Measurements from ENCODE around the gene CALHM6.
A peak's percentile ranks its signal among the peaks of the same experiment; 100 is the strongest.

The CALHM6 gene

DNA sequence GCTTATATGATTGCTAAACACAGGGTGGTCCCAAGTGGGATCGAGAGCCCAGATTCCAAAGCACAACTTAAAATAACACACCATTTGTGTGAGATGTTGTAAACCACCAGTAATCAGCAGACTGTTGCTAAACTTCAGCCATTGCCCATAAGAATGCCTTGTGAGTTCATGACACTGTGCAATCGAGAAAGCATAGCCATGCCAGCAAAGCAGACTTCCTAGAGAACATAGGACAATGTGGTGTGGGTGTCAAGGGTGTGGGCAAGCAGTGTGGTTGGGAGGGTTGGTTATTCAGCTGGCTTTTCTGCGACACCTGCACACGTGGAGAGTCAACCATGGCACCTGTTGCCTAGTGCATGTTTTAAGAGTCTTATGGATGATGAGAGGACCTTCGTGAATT lies 16.1 kb upstream of the CALHM6 start:
- no peak for DNase-seq (ENCODE audit: low read depth in 3 of 3)

DNA sequence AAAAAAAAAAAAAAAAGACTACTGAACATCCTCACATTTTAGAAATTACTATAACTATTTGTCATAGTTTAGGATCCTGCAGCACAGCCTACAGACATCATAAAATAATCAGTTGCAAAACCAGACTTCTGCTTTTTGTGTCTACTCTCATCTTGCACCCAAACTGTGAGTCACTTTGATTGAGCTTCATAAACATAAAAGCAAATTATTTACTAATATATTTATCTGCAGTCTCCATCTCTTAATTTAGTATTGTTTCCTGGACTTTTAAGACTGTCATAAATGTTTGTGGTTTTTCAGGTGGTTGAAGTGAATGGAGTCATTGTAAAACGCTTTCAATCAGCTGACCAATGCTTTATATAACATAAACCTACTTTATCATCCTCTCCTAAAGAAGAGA lies 14.8 kb upstream of the CALHM6 start:
- no peak for DNase-seq (ENCODE audit: low read depth in 3 of 3)

DNA sequence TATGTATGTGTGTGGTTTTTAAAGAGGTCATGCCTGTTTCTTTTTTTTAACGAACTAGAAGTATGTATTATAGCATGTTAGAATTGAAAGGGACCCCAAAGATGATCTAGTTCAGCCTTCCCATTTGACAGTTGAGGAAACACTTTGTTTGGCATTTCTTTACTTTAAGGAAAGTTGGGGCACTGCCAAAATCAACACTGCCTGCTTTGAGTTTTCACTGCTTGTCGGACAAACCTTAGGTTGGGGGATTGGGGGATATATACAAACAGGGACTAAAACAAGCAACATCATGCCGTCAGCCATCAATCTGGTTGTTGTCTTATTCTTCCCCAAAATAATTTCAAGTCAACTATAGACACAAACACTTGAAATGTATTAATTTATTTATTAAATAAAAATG lies 14.1 kb upstream of the CALHM6 start:
- DNase-seq (ENCODE audit: low read depth in 3 of 3), result no peak

DNA sequence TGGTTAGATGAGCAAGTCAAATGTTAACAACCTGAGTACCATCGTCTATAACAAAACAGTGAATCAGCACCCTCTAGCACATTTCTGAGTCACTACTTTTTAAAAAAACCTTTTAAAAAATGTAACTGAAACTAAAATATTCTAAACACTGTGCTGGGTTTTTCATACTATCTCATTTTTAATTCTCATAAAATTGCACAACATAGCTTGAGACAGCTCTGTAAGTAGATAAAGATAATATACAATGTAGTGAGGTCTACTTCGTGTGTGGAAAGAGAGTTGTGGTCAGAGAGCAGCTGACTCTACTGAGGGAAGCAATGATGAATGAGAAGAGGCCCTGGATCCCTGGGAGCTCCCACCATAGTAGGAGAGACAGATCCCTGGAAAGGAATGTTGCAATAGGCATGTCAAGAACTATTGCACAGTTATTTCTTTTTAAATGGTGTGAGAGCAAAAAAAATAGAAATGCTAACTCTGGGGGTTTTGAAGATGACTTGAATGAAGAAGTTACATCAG lies 13.6 kb upstream of the CALHM6 start:
- no peak for DNase-seq (ENCODE audit: low read depth in 3 of 3)

DNA sequence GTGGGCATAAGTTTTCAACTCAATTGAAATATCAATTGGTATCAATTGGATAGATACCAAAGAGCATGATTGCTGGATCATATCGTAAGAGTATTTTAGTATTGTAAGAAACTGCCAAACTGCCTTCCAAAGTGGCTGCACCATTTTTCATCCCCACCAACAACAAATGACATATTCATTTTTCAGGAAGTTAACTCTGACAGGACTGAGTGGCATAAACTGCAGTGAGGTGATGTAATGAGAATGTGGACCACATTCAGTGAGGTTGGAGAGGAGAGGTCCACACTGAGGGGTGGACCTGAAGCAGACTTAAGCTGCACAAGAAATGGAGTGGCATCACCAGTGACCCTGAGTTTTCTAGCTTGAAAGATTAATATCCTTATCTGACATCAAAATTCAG lies 11.6 kb upstream of the CALHM6 start:
- no peak for DNase-seq (ENCODE audit: low read depth in 3 of 3)

DNA sequence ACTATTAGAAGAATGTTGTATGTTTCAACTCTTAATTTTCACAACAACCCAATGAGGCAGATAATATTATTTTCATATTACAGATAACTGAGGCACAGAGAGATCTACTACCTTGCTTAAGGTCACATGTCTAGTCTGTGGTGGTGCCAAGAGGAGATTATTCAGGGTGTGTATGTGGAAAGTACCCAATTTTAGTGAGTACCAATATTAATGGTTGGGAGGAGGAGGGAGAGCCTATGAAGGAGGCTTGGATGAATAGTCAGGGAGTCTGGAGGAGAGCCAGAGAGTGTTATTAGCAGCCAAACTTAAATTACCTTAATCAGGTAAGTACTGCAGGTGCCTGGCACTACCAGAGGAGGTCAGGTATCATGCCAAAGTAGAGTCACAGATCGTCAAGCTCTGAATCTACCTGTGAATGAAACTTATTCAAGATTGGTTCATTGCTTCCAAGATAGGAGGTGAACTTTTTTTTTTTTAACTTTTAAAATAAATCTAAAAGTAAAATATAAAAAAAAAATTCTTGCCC lies 10.9 kb upstream of the CALHM6 start:
- DNase-seq (ENCODE audit: low read depth in 3 of 3), result no peak

DNA sequence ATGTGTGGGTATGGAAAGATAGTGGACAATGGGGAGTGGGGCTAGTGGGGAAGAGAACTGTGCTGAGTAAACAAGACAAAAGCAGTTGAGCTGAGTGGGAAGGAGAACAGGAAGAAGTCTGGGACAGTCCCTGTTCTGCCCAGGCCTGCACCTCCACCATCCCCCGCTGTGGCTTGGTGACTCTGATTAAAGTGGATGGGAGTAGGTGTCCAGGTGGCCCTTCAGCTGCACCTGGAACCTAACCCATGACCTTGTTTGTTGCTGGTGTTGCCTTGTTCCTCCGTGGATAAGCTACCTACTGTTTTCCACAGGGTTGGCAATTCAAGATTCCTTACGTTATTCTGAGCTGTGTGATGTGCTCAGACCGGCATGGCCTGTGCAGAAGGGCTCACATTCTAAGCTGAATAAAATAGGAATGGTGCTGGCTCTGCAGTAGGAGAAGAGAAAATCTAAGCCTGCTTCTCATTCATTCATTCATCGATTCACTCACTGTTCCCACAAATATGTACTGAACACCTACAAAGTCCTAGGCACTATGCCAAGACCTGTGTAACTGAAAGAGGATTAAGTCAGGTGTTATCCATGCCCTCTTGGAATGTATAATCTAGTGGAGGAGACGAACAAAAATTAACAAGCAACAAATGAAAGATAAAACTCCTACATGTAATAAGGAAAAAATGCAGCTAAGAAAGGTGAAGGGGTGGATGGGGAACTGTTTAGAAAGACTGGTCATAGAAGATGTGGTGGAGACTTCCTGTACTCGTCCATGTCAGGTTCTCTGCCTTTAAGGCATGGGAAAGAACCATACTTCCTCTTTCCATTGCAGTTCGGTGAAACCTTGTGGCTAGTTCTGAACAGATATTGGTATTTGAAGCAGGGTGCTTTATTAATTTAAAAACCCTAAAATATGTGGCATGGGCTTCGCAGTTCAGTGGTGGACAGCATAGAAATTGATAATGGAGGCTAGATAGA lies 10.1 kb upstream of the CALHM6 start:
- DNase-seq (ENCODE audit: low read depth in 3 of 3), result no peak

DNA sequence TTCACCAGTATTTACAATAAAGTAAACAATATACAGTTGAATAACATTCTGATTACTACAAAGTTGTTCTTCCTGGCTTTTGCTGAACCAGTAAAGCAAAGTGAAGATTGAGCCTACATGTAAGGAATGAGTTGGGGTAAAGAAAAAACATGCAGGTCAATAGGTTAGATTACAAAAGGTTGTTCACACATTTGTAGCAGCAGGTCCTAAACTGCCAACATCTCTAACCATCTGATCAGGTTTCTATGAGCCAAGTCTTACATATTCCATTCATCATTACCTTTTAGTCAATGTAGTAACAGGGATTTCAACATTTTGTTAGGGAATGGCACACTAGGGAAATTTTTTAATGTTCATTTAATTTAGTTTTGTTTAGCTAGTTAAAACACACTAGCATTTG lies 9.3 kb upstream of the CALHM6 start:
- DNase-seq (ENCODE audit: low read depth in 3 of 3), result no peak

DNA sequence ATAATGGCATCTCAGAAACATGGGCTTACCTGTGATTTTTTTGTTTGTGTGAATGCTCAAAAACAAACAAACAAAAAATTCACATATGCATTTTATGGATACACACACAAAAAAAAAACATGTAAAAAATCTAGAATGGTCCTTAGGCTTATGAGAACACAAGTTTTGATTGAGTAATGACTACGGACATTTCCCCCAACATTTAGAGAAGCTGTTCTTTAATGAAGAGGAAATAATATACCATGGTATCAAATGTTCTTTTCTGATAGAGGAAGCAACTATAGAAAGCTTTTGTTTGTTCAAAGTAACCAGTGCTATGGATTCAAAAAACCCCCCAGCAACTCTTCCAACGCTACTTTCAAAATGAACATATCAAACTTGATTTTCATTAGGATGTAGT lies 8.6 kb upstream of the CALHM6 start:
- DNase-seq (ENCODE audit: low read depth in 3 of 3), result no peak

DNA sequence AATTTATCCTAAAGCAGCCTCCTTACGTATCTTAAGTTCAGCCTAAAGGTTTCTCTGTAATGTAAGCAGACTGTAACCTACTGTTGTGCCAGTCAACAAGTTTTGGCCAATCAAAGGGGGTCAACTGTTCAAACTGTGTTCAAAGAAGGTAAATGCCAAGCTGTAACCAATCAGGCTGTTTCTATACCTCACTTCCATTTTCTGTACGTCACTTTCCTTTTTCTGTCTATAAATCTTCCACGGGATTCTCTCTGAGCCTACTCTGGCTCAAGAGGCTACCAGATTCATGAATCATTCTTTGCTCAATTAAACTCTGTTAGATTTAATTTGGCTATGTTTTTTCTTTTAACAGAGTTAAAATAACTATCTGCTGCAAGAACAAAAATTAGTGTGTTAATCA lies 5.1 kb upstream of the CALHM6 start:
- DNase-seq (ENCODE audit: low read depth in 3 of 3), result no peak

DNA sequence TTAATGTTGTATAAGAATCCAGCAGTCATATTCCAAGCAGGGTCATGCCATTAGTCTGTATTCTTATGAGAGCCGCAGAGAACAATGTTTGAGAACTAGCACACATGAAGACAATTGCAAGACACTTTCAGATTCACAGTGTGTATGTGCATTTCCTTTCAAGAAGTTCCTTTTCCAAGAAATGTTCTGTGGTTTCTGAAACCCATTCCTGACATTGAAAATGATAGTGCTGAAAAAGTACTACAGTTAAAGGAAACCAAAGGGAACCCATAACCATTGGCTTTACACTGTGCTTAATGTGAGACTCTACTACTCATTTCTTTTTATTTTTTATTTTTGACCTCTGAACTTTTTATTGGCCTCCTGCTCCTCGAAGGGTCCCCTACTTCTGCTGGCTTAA lies 4.2 kb upstream of the CALHM6 start:
- DNase-seq (ENCODE audit: low read depth in 3 of 3), result no peak

DNA sequence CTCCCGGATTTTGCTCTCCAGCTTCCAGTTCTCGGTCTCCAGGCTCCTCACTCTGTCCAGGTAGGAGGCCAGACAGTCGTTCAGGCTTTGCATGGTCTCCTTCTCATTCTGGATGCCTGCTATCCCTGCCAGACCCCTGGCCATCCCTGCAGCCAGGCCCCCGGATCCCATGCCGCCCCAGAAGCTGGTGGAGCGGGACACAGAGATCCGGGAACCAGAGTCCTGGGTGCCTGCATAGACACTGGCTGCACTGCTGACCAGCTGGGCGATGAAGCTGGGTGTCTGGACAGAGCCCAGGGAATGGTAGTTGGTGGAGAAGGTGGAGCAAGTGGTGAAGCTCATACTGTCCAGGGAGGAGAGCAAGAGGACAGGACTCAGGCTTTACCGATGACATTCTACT lies 2.9 kb upstream of the CALHM6 start:
- DNase-seq (ENCODE audit: low read depth in 3 of 3), result no peak

DNA sequence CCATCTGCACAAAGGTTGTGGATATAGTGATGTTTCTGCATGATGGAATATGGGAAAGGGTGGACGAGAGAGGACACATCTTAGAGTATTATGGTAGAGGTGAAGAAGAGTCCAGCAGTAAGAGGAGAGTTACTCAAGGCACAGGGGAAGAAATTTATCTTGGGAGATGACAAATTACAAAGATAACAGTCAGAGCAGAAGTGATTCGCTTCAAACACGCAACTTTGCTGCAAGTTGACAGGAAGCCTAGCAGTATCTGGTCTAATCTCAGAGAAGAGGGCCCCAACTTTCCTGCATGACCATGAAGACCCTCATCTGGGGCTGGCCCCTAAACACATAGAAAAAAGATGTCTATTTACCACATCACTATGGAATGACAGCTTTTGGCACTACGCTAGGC lies 1.2 kb upstream of the CALHM6 start:
- DNase-seq (ENCODE audit: low read depth in 3 of 3), result no peak

DNA sequence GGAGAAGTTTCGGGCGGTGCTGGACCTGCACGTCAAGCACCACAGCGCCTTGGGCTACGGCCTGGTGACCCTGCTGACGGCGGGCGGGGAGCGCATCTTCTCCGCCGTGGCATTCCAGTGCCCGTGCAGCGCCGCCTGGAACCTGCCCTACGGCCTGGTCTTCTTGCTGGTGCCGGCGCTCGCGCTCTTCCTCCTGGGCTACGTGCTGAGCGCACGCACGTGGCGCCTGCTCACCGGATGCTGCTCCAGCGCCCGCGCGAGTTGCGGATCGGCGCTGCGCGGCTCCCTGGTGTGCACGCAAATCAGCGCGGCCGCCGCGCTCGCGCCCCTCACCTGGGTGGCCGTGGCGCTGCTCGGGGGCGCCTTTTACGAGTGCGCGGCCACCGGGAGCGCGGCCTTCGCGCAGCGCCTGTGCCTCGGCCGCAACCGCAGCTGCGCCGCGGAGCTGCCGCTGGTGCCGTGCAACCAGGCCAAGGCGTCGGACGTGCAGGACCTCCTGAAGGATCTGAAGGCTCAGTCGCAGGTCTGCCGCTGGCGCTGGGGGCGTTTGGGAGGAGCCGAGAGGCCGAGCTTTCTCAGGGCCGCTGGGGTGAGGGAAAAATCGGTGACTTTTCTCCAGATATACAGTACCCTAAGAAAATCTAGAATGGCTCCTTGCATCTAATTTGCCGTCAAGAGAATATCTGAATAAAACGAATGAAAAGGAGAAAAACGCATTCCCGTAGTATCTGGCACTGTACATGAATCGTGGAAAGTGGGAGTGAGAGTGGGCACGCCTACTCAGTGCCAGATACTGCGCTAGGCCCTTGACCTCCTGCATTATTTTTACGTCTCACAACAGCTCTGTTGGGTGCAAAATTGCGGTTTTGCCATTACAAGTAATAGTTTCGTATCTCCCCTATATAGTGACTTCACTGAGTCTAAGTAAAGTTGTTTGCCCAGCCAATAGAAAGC lies 1.0 kb downstream of the CALHM6 start:
- peak in 2 of 3 experiments; percentile 16 to 21 for DNase-seq (ENCODE audit: low read depth in 3 of 3)

DNA sequence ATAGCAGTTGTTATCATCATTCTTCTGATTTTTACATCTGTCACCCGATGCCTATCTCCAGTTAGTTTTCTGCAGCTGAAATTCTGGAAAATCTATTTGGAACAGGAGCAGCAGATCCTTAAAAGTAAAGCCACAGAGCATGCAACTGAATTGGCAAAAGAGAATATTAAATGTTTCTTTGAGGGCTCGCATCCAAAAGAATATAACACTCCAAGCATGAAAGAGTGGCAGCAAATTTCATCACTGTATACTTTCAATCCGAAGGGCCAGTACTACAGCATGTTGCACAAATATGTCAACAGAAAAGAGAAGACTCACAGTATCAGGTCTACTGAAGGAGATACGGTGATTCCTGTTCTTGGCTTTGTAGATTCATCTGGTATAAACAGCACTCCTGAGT lies 2.1 kb downstream of the CALHM6 start:
- no peak for DNase-seq (ENCODE audit: low read depth in 3 of 3)

DNA sequence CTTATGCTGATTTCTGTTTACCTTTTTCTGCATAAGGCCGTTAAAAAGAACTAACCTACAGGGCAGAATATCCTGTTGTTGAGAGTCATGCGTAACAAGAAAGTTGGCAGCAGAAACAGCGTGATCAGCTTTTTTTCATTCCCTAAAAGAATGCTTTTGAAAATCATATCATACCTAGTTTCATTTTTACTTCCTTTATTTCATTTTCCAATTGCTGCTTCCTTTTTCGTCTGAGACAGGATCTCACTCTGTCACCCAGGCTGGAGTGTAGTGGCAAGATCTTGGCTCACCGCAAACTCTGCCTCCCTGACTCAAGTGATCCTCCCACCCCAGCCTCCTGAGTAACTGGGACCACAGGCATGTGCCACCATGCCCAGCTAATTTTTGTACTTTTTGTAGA lies 4.1 kb downstream of the CALHM6 start:
- DNase-seq (ENCODE audit: low read depth in 3 of 3), result no peak

DNA sequence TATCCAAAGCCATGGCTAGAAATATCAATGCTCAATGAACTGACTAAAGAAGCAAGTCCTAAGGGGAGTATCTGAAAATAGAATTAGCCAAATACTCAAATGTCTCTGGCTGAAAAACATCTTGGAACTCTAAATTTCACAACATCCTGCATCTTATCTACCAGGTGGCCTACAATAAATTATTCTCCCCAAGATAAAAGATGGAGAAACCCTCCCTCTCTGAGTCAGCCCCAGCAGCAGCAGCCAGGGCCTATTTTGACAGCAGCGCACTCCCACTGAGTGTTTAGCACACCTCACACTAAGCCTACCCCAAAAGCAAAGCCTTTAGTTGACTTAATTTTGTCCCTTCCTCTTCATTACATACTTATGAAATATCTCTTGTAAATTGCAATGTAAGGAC lies 5.9 kb downstream of the CALHM6 start:
- no peak for DNase-seq (ENCODE audit: low read depth in 3 of 3)

DNA sequence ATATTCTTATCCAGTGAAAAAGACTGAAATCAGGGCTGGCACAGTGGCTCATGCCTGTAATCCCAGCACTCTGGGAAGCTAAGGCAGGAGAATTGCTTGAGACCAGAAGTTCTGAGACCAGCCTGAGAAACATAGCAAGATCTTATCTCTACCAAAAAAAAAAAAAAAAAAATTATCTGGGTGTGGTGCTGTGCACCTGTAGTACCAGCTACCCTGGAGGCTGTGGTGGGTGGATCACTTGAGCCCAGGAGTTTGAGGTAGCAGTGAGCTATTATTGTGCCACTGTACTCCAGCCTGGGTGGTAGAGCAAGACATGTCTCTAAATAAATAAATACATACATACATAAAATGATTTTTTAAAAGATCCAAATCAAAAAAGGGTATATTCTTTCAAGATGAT lies 6.3 kb downstream of the CALHM6 start:
- DNase-seq (ENCODE audit: low read depth in 3 of 3), result no peak

DNA sequence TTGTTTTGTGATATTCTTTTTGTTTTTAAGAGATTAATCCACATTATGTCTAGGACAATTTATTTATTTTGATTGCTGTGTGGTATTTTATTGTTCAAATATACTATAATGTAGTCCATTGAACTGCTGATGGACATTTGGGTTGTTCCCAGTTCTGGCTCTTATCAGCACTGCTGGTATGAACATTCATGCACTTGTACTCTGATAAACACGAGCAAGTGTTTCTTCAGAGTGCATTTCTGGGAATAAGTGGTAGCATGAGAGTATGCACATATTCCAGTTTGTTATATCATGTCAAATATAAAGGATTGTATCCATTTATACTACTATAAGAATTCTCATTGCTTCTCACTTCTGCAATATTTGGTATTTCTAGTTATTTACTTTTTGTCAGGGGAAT lies 7.1 kb downstream of the CALHM6 start:
- no peak for DNase-seq (ENCODE audit: low read depth in 3 of 3)

DNA sequence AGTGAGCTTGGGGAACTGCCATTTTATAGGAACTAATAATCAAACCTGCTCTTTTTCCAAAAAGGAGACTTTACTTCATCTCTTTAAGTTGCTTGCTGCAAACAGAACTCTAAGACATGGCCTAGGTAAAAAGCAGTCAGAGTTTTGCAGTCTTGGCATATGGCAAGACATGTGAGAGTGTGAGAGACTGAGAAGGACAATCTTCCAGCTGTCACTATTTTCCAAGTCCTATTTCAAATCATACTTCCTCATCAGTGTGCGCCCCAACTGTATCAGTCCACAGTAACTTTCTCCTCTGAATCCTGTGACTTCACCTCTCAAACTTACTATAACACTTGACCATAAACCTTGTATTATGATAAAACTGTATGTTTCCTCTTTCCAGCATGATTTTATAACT lies 10.4 kb downstream of the CALHM6 start:
- no peak for DNase-seq (ENCODE audit: low read depth in 3 of 3)

DNA sequence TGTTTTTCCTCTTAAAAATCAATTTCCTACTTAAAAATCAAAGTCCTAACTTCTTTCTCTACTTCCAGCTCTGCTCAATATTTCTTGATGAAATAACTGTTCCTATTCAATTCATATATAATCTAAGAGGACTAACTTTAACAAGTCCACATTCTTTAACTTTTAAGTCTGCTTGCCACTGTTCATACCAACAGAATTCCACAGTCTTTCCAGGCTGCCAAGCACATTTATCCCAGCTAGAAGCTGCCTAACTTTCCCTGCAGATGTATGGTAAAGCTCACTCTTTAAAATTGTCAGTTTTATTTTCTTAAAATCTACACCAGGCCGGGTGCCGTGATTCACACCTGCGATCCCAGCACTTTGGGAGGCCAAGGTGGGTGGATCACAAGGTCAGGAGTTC lies 11.5 kb downstream of the CALHM6 start:
- DNase-seq (ENCODE audit: low read depth in 3 of 3), result no peak

DNA sequence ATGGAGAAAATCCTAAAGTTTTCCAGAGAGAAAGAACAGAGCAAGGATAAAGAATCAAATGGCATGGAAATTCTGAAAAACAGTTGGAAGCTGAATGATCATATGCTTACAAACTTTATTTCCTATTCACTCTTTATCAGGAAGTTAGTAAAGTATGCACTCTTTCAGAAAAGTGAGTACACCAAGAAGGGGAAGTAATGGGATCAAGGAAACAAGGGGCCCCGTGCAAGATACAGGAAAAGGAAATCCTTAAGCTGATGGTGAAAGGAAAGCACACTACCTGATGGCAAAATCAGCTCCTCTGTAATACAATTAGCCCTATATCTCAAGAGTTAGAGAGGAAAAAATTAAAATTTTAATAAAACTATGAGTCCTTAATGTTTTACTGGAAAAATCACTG lies 14.0 kb downstream of the CALHM6 start:
- no peak for DNase-seq (ENCODE audit: low read depth in 3 of 3)

Measured in stimulated activated CD4-positive, alpha-beta T cell treated with anti-CD3 and anti-CD28 coated beads, TNF-alpha, amount 100 ng/mL, for 4 hours (primary cell).